ENCODE measurements around the gene USP7. TPM values are rescaled to one million over a fixed set of nuclear protein-coding genes. Genes with fewer than 3 reads are reported as not detected.

Gene USP7
- total and polyA plus RNA-seq, 2 experiments from 2014 or later = 13.3 to 30.6 TPM

GRCh38 chr16:8848939-8849391 lies 114.7 kb downstream of the USP7 start:
- Histone ChIP-seq H3K9me2 (ENCODE audit: insufficient read depth) (no peaks in the 10 kb centered on the region), H3K27ac (peak overlapping the region; percentile 84), H3K4me3 (no peak overlapping the region), H3F3A (ENCODE audit: insufficient read depth) (peaks cover 78% of the 10 kb centered on the region), H3K79me2 (ENCODE audit: insufficient read depth) (peaks cover 44% of the 10 kb centered on the region), H3K4me1 (ENCODE audit: insufficient read depth) (peaks cover 26% of the 10 kb centered on the region), H3K9ac (peak overlapping the region; percentile 59), H4K20me1 (ENCODE audit: insufficient read depth) (no peaks in the 10 kb centered on the region; the same call in 1 of the 2 replicates), H3K4me2 (ENCODE audit: unreplicated experiment) (peak overlapping the region; percentile 50), H3K27me3 (replicated peaks; ENCODE audit: insufficient read depth) (no peaks in the 10 kb centered on the region), H3K36me3 (ENCODE audit: low read depth) (peaks cover 11% of the 10 kb centered on the region; the same call in 1 of the 2 replicates), H3K9me3 (ENCODE audit: low read depth) (no peaks in the 10 kb centered on the region), H2AFZ (no peak overlapping the region)
- 17 to 20% methylated on average over 8 of the region's 8 CpGs for WGBS, 2 experiments (ENCODE audit: low coverage in 1 of 2, low lambda C conversion rate in 2 of 2, missing lambda C conversion rate in 2 of 2)
- no peak for TF ChIP-seq EZH2phosphoT487 (IDR thresholded peaks at IDR 0.05; ENCODE audit: insufficient read depth, low read depth)
- no peak for TF ChIP-seq EZH2 (IDR thresholded peaks at IDR 0.05; ENCODE audit: insufficient read depth, poor library complexity, severe bottlenecking)
- peak; percentile 94 for DNase-seq
- in situ Hi-C loops (cut with MboI) = no loop called here

DNA sequence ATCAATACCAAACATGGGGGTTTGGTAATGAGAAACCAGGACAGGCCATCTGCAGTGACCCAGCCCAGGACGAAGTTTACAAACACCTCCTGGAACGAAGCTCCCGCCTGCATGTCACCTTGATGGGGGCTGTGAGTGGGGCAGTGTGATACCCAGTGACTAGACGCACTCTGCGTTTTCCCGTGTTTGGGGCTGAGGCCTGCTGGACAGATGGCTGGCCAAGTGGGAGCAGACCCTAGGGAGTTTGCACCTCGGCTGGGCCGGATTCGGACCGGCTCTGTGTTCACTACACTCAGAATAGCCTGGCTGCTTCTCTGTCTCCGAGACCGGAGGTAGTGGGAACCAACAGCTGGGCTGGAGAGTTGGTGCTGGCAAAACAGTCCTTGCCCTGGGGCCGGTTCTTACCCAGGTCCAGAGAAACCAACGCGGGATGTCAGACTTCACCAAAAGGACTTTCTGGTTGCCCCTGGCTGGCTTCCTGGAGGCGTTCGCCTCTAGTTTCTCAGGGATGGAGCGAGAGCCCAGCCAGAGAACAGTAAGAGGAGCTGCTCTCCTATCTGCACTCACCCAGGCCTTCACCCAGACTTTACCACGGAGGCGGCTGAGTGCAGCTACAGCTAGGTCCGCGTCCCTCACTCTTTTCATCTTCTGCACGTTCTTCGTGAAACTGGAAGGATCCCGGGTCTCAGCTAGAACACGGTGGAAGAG lies 115.3 kb downstream of the USP7 start:
- DNase-seq = no peak
- Histone ChIP-seq H4K20me1 (ENCODE audit: insufficient read depth) (no peaks in the 10 kb centered on the region; the same call in 1 of the 2 replicates), H3K4me3 (no peak overlapping the region), H3K27ac (peak overlapping the region; percentile 84), H3F3A (ENCODE audit: insufficient read depth) (peaks cover 76% of the 10 kb centered on the region), H3K27me3 (replicated peaks; ENCODE audit: insufficient read depth) (no peaks in the 10 kb centered on the region), H3K9ac (peak overlapping the region; percentile 59), H3K36me3 (ENCODE audit: low read depth) (peaks cover 10% of the 10 kb centered on the region; the same call in 1 of the 2 replicates), H3K9me2 (ENCODE audit: insufficient read depth) (no peaks in the 10 kb centered on the region), H2AFZ (no peak overlapping the region), H3K4me2 (ENCODE audit: unreplicated experiment) (peak overlapping the region; percentile 19), H3K9me3 (ENCODE audit: low read depth) (no peaks in the 10 kb centered on the region), H3K4me1 (ENCODE audit: insufficient read depth) (peaks cover 26% of the 10 kb centered on the region), H3K79me2 (ENCODE audit: insufficient read depth) (peaks cover 49% of the 10 kb centered on the region)
- WGBS, 2 experiments (ENCODE audit: low coverage in 1 of 2, low lambda C conversion rate in 2 of 2, missing lambda C conversion rate in 2 of 2) = 92 to 93% methylated on average over 26 of the region's 26 CpGs
- in situ Hi-C loops (cut with MboI) = no loop called here
- TF ChIP-seq EZH2 (IDR thresholded peaks at IDR 0.05; ENCODE audit: insufficient read depth, poor library complexity, severe bottlenecking) (no peak), EZH2phosphoT487 (IDR thresholded peaks at IDR 0.05; ENCODE audit: insufficient read depth, low read depth) (no peak)

GRCh38 chr16:8847623-8848022 lies 116.1 kb downstream of the USP7 start:
- Histone ChIP-seq H4K20me1 (ENCODE audit: insufficient read depth) (no peaks in the 10 kb centered on the region; the same call in 1 of the 2 replicates), H2AFZ (no peak overlapping the region), H3K9ac (no peak overlapping the region), H3K27ac (0 out of 2 replicates have a peak overlapping the region, but pooled peaks have one; percentile 84), H3K79me2 (ENCODE audit: insufficient read depth) (peaks cover 56% of the 10 kb centered on the region), H3K27me3 (replicated peaks; ENCODE audit: insufficient read depth) (no peaks in the 10 kb centered on the region), H3K4me3 (no peak overlapping the region), H3K36me3 (ENCODE audit: low read depth) (peaks cover 6% of the 10 kb centered on the region; the same call in 1 of the 2 replicates), H3K4me1 (ENCODE audit: insufficient read depth) (peaks cover 26% of the 10 kb centered on the region), H3K9me3 (ENCODE audit: low read depth) (no peaks in the 10 kb centered on the region), H3K4me2 (ENCODE audit: unreplicated experiment) (no peak overlapping the region), H3K9me2 (ENCODE audit: insufficient read depth) (no peaks in the 10 kb centered on the region), H3F3A (ENCODE audit: insufficient read depth) (peaks cover 68% of the 10 kb centered on the region)
- DNase-seq = no peak
- 91 to 94% methylated on average over 15 of the region's 15 CpGs for WGBS, 2 experiments (ENCODE audit: low coverage in 1 of 2, low lambda C conversion rate in 2 of 2, missing lambda C conversion rate in 2 of 2)
- in situ Hi-C loops (cut with MboI) = no loop called here
- TF ChIP-seq EZH2 (IDR thresholded peaks at IDR 0.05; ENCODE audit: insufficient read depth, poor library complexity, severe bottlenecking) (no peak), EZH2phosphoT487 (IDR thresholded peaks at IDR 0.05; ENCODE audit: insufficient read depth, low read depth) (no peak)

DNA sequence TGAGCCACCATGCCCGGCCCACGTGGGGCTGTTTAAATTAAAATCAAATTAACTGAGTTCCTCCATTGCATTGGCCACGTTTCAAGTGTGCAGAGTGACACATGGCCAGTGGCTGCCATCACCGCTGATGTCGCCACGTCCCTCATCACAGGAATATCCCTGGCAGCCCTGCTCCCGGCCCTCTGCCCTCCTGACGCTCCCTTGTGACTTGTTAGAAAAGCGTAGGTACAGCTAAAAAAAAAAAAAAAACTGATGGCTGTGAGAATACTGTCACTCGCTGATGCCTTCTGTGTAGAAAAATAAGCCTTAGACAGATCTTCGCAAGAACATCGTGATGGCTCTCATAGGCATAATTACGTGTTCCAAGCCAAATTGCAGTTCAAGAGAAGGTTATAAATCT lies 116.6 kb downstream of the USP7 start:
- Histone ChIP-seq H3K79me2 (ENCODE audit: insufficient read depth) (peaks cover 60% of the 10 kb centered on the region), H2AFZ (no peak overlapping the region), H3K4me1 (ENCODE audit: insufficient read depth) (peaks cover 26% of the 10 kb centered on the region), H4K20me1 (ENCODE audit: insufficient read depth) (no peaks in the 10 kb centered on the region; the same call in 1 of the 2 replicates), H3K27ac (no peak overlapping the region), H3K36me3 (ENCODE audit: low read depth) (peaks cover 6% of the 10 kb centered on the region; the same call in 1 of the 2 replicates), H3K9me3 (ENCODE audit: low read depth) (no peaks in the 10 kb centered on the region), H3K4me3 (no peak overlapping the region), H3K4me2 (ENCODE audit: unreplicated experiment) (no peak overlapping the region), H3F3A (ENCODE audit: insufficient read depth) (peaks cover 63% of the 10 kb centered on the region), H3K9ac (no peak overlapping the region), H3K27me3 (replicated peaks; ENCODE audit: insufficient read depth) (no peaks in the 10 kb centered on the region), H3K9me2 (ENCODE audit: insufficient read depth) (no peaks in the 10 kb centered on the region)
- DNase-seq = no peak
- in situ Hi-C loops (cut with MboI) = no loop called here
- WGBS, 2 experiments (ENCODE audit: low coverage in 1 of 2, low lambda C conversion rate in 2 of 2, missing lambda C conversion rate in 2 of 2) = 74% methylated on average over 13 of the region's 13 CpGs
- TF ChIP-seq EZH2phosphoT487 (IDR thresholded peaks at IDR 0.05; ENCODE audit: insufficient read depth, low read depth) = no peak
- TF ChIP-seq EZH2 (IDR thresholded peaks at IDR 0.05; ENCODE audit: insufficient read depth, poor library complexity, severe bottlenecking) = no peak

Measured in GM23248 (cell line).